ENCODE measurements around the gene EIF4ENIF1.
"Not testable (repeated sequence)": the region's sequence is repeated elsewhere in the genome, so short reads cannot be mapped to it uniquely, and the experiment has no call there.

The EIF4ENIF1 gene

DNA sequence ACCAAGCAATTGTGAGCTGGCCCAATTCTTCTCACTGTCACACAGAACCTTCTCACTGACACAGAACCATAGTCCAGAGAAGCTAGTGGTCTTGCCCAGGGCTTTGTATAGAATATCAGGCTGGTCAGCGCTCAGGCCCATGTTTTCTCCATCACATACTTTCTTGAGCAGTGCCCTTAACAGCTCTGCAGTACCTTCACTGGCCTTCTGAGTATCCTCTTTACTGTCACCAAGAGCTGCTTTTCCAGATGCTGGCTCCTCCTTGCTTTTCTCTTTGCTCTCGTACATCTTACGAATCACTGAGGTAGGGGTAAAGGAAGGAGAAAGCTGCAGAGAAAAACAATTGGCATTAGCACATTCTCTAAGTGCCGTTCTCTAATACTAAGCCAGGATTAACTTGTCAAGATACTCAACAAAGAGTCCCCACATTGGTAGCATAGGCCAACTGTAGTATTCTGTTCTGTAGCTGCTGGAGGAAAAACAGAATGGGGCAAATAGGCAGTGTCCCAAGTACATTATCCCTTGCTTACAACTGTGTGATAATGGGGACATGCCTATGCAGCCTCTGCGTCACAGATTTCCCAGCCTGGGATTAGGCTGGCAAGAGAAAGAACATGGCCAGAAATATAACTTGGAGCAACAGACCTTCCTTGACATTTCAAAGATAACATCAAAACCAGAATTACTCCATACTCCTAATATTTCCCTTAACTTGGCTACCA is 46.7 kb downstream of the EIF4ENIF1 start:
- DNase-seq (ENCODE audit: low read depth, low spot score) = no peak

DNA sequence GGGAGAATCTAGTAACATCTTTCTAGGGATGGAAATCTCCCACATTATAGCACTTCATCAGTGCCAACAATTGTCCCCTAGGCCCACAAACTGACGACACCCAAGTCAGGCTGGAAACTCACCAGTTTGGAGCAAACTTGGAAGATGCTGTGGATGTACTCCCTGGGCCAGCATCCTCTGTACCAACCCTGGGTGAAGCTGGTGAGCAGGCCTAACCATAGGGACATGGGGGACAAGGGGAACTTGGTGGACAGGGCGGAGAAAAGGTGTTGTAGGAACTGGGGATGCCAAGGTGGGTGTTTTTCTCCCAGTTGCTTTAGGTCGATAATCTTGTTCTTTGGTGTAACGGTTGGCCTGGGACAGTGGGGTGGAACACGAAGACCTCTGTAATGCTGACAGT is 48.0 kb downstream of the EIF4ENIF1 start:
- no peak for DNase-seq (ENCODE audit: low read depth, low spot score)

DNA sequence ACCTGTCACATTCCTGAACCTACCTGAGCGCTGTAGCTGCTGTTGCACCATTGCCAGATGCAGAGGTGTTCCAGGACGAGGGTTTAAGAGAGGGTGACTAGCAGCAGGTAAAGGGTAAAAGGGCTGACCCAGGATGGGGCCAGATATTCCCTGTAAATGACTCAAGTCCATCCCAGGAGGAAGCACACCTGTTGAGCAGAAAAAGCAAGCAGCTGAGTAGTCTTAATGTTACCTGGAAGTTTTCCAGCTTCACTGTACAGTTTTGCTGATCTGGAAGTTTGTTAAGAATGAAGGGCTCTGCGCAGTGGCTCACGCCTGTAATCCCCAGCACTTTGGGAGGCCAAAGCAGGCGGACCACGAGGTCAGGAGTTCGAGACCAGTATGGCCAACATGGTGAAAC is 49.0 kb downstream of the EIF4ENIF1 start:
- no peak for DNase-seq (ENCODE audit: low read depth, low spot score)

DNA sequence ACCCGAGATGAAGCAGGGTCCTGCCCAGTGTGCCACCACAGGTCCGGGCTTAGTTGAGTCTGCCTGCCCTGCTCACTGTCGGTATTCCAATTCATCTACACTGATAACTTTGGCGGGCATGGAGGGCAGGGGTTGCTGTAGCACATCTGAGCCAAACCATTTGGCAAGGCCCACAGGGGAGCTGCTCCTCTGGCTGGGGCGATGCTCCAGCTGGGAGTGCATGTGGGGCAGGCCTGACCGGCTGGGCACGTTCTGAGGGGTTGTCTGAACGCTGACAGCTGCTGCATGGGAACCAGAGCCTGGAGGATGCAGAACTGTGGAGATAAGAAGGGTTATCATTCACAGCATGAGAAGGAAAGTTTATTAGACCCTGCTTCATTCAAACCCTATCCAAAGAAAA is 49.8 kb downstream of the EIF4ENIF1 start:
- DNase-seq (ENCODE audit: low read depth, low spot score) = no peak

DNA sequence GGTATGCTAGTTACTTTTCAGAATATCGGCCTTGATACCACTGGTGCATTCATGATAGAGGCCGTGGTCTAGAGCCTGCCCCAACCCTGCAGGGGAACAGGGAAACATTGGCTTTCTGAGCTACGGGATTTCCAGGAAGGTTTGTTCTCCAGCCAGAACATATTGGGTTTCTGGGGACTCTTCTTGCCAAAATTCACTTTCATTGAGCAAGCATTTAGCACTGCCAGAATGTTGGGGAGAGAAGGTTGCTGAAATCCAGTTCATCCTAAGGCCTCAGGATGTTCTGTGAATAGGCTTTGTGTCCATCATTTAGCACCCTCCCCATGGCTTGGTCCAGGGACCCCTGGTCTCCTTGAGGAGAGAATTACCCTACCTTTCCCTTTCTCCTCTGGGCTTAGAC is 53.5 kb downstream of the EIF4ENIF1 start:
- no peak for DNase-seq (ENCODE audit: low read depth, low spot score)

DNA sequence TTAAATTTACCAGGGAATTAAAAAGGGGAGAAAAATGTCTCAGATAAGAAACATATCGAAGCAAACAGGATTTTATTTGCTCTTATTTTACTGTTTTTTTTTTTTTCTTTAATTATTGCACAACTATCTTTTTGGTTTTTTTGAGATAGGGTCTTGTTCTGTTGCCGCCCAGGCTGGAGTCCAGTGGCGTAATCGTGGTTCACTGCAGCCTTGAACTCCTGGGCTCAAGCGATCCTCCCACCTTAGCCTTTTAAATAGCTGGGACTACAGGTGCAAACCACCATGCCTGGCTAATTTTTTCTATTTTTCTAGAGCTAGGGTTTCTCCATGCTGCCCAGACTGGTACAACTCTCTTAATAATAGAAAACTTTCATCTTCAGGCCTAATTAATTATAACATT is 57.7 kb downstream of the EIF4ENIF1 start:
- DNase-seq (ENCODE audit: low read depth, low spot score) = no peak

DNA sequence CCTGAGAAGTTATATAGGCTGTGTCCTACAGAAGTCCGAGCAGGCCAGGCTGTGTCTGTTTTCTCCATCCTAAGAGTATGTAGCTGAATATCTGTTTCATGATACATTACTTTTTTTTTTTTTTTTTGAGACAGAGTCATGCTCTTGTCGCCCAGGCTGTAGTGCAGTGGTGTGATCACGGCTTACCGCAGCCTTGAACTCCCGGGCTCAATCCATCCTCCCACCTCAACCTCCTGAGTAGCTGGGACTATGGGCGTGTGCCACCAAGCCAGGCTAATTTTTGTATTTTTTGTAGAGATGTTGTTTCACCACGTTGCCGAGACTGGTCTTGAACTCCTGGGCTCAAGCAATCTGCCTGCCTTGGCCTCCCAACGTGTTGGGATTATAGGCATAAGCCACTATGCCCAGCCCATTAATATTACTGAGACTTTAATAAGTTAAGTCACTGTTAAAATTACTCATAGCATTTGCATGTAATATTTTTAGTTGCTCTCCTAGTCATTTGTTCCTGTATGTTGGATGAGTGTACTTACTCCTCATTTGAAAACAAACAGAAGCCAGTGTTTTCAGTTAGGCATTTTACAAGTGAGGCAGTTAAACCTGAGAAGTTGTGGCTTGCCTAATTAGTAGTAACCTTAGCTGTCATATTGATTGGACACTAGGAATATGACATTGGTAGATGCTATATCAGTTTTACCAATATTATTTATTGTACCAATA is 64.2 kb downstream of the EIF4ENIF1 start:
- DNase-seq (ENCODE audit: low read depth, low spot score) = no peak

DNA sequence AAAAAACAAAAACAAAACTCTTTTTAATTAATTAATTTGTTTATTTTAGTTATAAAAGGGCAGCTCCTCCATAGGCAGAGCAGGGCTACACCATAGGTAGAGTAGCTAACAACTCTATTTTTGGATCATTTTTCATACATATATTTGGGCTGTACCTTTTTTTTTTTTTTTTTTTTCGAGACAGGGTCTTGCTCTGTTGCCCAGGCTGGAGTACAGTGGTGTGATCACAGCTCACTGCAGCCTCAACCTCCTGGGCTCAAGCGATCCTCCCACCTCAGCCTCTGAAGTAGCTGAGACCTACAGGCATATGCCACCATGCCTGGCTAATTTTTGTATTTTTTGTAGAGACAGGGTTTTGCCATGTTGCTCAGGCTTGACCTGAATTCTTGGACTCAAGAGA is 87.3 kb downstream of the EIF4ENIF1 start:
- DNase-seq (ENCODE audit: low read depth, low spot score) = not testable (repeated sequence)

DNA sequence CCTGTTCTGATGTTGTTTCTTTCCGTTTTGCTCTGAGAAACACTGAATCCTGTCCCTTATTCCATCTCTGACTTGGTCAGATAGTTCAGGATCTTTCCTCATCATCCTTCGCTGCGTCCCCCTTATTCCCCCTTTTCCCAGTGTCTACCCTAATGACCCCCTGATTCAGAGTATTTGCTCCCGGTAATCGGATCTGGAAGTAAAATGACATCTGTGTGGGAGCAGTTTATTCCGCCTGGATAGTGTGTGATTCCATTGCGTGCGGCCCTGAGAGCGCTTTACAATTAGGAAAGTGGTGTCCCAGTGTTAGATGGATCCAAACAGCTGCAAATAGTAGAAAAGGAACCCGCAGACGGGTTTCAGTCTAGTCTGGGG is 89.6 kb downstream of the EIF4ENIF1 start:
- DNase-seq (ENCODE audit: low read depth, low spot score) = no peak

DNA sequence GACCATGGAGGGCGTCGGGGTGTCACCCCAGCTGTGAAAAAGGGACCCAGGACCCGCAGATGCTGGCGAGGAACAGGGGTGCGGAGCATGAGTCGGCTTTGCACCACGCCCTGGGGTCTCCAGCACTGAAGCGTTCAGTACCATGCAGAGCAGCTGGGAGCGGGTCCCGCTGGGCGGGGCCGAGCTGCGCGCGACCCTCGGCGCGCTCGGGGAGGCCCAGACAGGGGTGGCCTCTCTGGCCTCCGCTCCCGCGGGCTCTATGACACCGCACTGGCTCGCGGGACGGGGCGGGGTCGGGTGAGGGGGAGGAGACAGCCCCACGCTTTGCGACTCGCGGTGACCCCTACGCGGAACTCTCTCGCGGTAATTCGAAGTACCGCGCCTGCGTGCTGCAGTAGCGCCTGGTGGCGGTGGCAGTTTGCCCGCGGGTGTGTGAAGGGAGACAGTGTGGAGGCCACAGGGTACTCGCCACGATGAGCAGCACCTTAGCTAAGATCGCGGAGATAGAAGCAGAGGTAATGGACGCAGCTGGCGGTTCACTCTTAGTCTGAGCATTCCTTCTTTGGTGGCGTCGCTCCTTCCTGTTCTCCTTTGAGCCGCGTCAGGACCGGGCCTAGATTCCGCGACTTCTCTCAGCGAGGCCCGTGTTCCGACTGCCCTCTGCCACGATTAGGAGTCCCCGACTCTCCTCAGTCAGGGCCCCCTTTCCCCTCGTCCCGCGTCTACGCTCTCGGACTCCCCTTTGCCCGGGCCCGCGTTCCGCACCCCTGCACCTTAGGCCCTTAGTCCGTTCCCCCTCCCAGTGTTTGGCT is 90.2 kb downstream of the EIF4ENIF1 start, which contains the start of gene DRG1:
TSS of gene DRG1 (plus strand) at position 394 of the 812 bp plus-strand sequence. CDS start at position 474, 80 bp downstream.
- DNase-seq (ENCODE audit: low read depth, low spot score) = peak; percentile 92

DNA sequence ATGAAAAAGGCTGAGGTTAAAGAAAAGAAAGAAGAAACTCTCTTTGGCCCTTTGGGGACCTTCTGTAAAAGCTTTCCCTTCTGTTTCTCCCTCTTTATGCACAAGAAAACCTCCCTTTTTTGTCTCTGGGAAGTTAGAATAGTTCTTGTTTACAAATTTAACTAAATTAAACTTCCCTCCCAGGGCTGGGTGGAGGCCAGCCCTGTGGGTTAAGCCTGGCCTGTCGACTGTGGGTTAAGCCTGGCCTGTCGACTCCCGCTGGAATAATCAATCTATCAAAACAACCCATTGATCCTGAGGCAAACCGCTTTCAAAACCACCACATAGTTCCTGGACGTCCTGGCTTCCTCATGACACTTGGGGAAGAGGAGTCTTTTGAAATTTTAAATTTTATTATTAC is 91.4 kb downstream of the EIF4ENIF1 start:
- DNase-seq (ENCODE audit: low read depth, low spot score) = no peak

DNA sequence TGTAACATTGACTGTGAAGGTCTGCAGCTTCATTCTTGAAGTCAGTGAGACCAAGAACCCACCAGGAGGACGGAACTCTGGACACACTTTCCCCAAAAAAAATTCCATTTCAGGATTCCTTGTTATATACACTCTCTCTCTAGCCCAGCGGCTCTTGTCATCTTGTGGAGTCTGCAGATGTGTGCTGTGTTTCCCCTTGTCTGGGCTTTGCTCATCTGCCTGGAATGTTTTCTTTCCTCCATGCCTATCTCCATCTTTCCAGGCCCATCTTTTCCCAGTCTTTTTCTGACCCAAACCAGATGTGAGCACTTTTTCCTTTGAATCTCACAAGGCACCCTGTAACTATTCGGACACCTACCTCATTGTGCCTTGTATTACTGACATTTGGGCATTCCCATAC is 95.3 kb downstream of the EIF4ENIF1 start:
- DNase-seq (ENCODE audit: low read depth, low spot score) = no peak

DNA sequence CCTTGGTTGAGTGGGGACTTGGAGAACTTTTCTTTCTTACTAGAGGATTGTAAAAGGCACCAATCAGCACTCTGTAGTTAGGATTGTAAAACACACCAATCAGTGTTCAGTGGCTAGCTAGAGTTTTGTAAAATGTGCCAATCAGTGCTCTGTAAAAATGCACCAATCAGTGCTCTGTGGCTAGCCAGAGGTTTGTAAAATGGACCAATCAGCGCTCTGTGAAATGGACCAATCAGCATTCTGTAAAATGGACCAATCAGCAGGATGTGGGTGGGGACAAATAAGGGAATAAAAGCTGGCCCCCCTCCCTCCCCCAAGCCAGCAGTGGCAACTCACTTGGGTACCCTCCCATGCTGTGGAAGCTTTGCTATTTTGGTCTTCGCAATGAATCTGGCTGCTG is 95.7 kb downstream of the EIF4ENIF1 start:
- DNase-seq (ENCODE audit: low read depth, low spot score) = no peak

All from activated CD4-positive, CD25-positive, alpha-beta regulatory T cell treated with anti-CD3 and anti-CD28 coated beads, Interleukin-2, amount 50 U/mL, for 16 hours (primary cell).